Neural cell (in vitro differentiated cells): ENCODE results near the gene IQSEC1. TPM values are rescaled to one million over a fixed set of nuclear protein-coding genes. Genes with fewer than 3 reads are reported as not detected.

Experiments used
- H2AFZ ChIP-seq: fragments of 200-600, 300-800 bp; sonication (generic), shearing (Covaris generic); 2 replicates; pipeline ENCODE4 v1.6.0; 2014; ENCODE audit warnings: low read depth, mild to moderate bottlenecking, antibody characterized with exemption, low read length, moderate library complexity
- H3F3A ChIP-seq: fragments of 200-600 bp; shearing (Covaris generic); 2 replicates; pipeline ENCODE4 v1.6.1; 2016; ENCODE audit warnings: mild to moderate bottlenecking, moderate library complexity, mixed read lengths, antibody characterized with exemption, low read length; ENCODE audit not compliant: insufficient read depth, poor library complexity, severe bottlenecking
- H3K27ac ChIP-seq: fragments of 200-600, 300-800 bp; sonication (generic), shearing (Covaris generic); 2 replicates; pipeline ENCODE4 v1.5.1; 2014; ENCODE audit warnings: mild to moderate bottlenecking, low read length, moderate library complexity
- H3K27me3 ChIP-seq: fragments of 300-800, 200-600 bp; sonication (generic), shearing (Covaris generic); 2 replicates; pipeline ENCODE4 v1.6.0; 2014; ENCODE audit warnings: mild to moderate bottlenecking, low read depth, low read length, moderate library complexity; ENCODE audit not compliant: insufficient read depth
- H3K36me3 ChIP-seq: fragments of 300-800, 200-600 bp; sonication (generic), shearing (Covaris generic); 2 replicates; pipeline ENCODE4 v1.5.1; 2014; ENCODE audit warnings: mild to moderate bottlenecking, antibody characterized with exemption, low read length, moderate library complexity; ENCODE audit not compliant: insufficient read depth
- H3K4me2 ChIP-seq: fragments of 300-800, 200-600 bp; sonication (generic), shearing (Covaris generic); 2 replicates; pipeline ENCODE4 v1.6.0; 2014; ENCODE audit warnings: mild to moderate bottlenecking, low read length
- H3K4me3 ChIP-seq: fragments of 300-800, 200-600 bp; sonication (generic), shearing (Covaris generic); 2 replicates; pipeline ENCODE4 v1.5.1; 2014; ENCODE audit warnings: mild to moderate bottlenecking, low read length, moderate library complexity
- H3K79me2 ChIP-seq: fragments of 200-600 bp; shearing (Covaris generic); replicated peaks from 2 replicates; pipeline ENCODE4 v1.6.0; 2014; ENCODE audit warnings: mild to moderate bottlenecking, low read length, moderate library complexity; ENCODE audit not compliant: insufficient read depth
- H3K9ac ChIP-seq: fragments of 300-800, 200-600 bp; sonication (generic), shearing (Covaris generic); 2 replicates; pipeline ENCODE4 v1.6.1; 2016; ENCODE audit warnings: mild to moderate bottlenecking, low read length, mixed read lengths
- H3K9me2 ChIP-seq: fragments of 200-600 bp; shearing (Covaris generic); 2 replicates; pipeline ENCODE4 v1.6.1; 2016; ENCODE audit warnings: mild to moderate bottlenecking, low read length, mixed read lengths; ENCODE audit not compliant: insufficient read depth
- H3K9me3 ChIP-seq: fragments of 200-600, 300-800 bp; sonication (generic), shearing (Covaris generic); 2 replicates; pipeline ENCODE4 v1.6.1; 2016; ENCODE audit warnings: mild to moderate bottlenecking, mixed run types, low read length, moderate library complexity, mixed read lengths
- H4K20me1 ChIP-seq: fragments of 200-600 bp; shearing (Covaris generic); 2 replicates; pipeline ENCODE4 v1.6.1; 2016; ENCODE audit warnings: mild to moderate bottlenecking, mixed run types; ENCODE audit not compliant: insufficient read depth
- EP300 ChIP-seq: fragments of 450-650 bp; conservative IDR thresholded peaks from 2 replicates; pipeline ENCODE4 v1.6.1; 2014; ENCODE audit warnings: antibody characterized with exemption, mild to moderate bottlenecking, moderate library complexity; ENCODE audit not compliant: poor library complexity, severe bottlenecking
- EZH2 ChIP-seq: fragments of 200-600, 300-800 bp; shearing (Covaris generic), sonication (generic); IDR thresholded peaks from 2 replicates; pipeline ENCODE4 v1.6.1; 2014; ENCODE audit warnings: antibody characterized with exemption, low read length, borderline replicate concordance, mild to moderate bottlenecking; ENCODE audit not compliant: insufficient read depth, poor library complexity, severe bottlenecking
- MXI1 ChIP-seq: fragments of 450-650 bp; conservative IDR thresholded peaks from 2 replicates; pipeline ENCODE4 v1.6.1; 2014; ENCODE audit warnings: antibody characterized with exemption, mild to moderate bottlenecking; ENCODE audit not compliant: poor library complexity, severe bottlenecking
- POLR2AphosphoS5 ChIP-seq: IDR thresholded peaks from 2 replicates; pipeline ENCODE4 v1.6.1; 2012
- RAD21 ChIP-seq: fragments of 450-650 bp; conservative IDR thresholded peaks from 2 replicates; pipeline ENCODE4 v1.6.1; 2014; ENCODE audit warnings: antibody characterized with exemption, mild to moderate bottlenecking, moderate library complexity
- SMC3 ChIP-seq: fragments of 450-650 bp; conservative IDR thresholded peaks from 2 replicates; pipeline ENCODE4 v1.6.1; 2014; ENCODE audit warnings: antibody characterized with exemption, mild to moderate bottlenecking, moderate library complexity; ENCODE audit not compliant: poor library complexity
- TAF1 ChIP-seq: IDR thresholded peaks from 2 replicates; pipeline ENCODE4 v1.6.1; 2012; ENCODE audit warnings: low read depth
- polyA plus RNA-seq: library from polyadenylated mRNA; depleted of rRNA; stranded (reverse); fragments of >200 nt; gene quantifications from 2 replicates; pipeline ENCODE4 v1.2.3, GENCODE V29; 2014
- TF ChIP-seq, protein P1 (sequence below): fragments of 450-650 bp; IDR thresholded peaks from 2 replicates; pipeline ENCODE4 v1.5.1; 2014; ENCODE audit warnings: antibody characterized with exemption, mild to moderate bottlenecking, moderate library complexity; ENCODE audit not compliant: poor library complexity, severe bottlenecking
- TF ChIP-seq, protein P2 (sequence below): IDR thresholded peaks from 2 replicates; pipeline ENCODE4 v1.6.1; 2012; ENCODE audit warnings: borderline replicate concordance

Gene IQSEC1
- polyA plus RNA-seq, 1 donor from 2014 or later: 6.0 TPM

GRCh38 chr3:12885583-12885930 is 187.7 kb downstream of the IQSEC1 start:
- H3K4me2 ChIP-seq: no peak overlapping the region
- no peaks in the 10 kb centered on the region for H3K9me2 ChIP-seq
- no peaks in the 10 kb centered on the region for H3K9me3 ChIP-seq
- H2AFZ ChIP-seq: no peak overlapping the region
- H4K20me1 ChIP-seq: no peaks in the 10 kb centered on the region
- no peaks in the 10 kb centered on the region for H3F3A ChIP-seq
- H3K36me3 ChIP-seq: no peaks in the 10 kb centered on the region
- no peak overlapping the region for H3K9ac ChIP-seq
- H3K79me2 ChIP-seq: no peaks in the 10 kb centered on the region
- no peaks in the 10 kb centered on the region for H3K27me3 ChIP-seq
- H3K4me3 ChIP-seq: no peak overlapping the region
- no peak for TF ChIP-seq EZH2
- no peak for TF ChIP-seq POLR2AphosphoS5
- no peak for TF ChIP-seq TAF1
- TF ChIP-seq, protein P1, sequence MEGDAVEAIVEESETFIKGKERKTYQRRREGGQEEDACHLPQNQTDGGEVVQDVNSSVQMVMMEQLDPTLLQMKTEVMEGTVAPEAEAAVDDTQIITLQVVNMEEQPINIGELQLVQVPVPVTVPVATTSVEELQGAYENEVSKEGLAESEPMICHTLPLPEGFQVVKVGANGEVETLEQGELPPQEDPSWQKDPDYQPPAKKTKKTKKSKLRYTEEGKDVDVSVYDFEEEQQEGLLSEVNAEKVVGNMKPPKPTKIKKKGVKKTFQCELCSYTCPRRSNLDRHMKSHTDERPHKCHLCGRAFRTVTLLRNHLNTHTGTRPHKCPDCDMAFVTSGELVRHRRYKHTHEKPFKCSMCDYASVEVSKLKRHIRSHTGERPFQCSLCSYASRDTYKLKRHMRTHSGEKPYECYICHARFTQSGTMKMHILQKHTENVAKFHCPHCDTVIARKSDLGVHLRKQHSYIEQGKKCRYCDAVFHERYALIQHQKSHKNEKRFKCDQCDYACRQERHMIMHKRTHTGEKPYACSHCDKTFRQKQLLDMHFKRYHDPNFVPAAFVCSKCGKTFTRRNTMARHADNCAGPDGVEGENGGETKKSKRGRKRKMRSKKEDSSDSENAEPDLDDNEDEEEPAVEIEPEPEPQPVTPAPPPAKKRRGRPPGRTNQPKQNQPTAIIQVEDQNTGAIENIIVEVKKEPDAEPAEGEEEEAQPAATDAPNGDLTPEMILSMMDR: no peak
- no peak for TF ChIP-seq EP300
- TF ChIP-seq RAD21: no peak
- no peak for TF ChIP-seq MXI1
- no peak for TF ChIP-seq SMC3
- TF ChIP-seq, protein P2, sequence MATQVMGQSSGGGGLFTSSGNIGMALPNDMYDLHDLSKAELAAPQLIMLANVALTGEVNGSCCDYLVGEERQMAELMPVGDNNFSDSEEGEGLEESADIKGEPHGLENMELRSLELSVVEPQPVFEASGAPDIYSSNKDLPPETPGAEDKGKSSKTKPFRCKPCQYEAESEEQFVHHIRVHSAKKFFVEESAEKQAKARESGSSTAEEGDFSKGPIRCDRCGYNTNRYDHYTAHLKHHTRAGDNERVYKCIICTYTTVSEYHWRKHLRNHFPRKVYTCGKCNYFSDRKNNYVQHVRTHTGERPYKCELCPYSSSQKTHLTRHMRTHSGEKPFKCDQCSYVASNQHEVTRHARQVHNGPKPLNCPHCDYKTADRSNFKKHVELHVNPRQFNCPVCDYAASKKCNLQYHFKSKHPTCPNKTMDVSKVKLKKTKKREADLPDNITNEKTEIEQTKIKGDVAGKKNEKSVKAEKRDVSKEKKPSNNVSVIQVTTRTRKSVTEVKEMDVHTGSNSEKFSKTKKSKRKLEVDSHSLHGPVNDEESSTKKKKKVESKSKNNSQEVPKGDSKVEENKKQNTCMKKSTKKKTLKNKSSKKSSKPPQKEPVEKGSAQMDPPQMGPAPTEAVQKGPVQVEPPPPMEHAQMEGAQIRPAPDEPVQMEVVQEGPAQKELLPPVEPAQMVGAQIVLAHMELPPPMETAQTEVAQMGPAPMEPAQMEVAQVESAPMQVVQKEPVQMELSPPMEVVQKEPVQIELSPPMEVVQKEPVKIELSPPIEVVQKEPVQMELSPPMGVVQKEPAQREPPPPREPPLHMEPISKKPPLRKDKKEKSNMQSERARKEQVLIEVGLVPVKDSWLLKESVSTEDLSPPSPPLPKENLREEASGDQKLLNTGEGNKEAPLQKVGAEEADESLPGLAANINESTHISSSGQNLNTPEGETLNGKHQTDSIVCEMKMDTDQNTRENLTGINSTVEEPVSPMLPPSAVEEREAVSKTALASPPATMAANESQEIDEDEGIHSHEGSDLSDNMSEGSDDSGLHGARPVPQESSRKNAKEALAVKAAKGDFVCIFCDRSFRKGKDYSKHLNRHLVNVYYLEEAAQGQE: no peak
- H3K27ac ChIP-seq: no peak overlapping the region

DNA sequence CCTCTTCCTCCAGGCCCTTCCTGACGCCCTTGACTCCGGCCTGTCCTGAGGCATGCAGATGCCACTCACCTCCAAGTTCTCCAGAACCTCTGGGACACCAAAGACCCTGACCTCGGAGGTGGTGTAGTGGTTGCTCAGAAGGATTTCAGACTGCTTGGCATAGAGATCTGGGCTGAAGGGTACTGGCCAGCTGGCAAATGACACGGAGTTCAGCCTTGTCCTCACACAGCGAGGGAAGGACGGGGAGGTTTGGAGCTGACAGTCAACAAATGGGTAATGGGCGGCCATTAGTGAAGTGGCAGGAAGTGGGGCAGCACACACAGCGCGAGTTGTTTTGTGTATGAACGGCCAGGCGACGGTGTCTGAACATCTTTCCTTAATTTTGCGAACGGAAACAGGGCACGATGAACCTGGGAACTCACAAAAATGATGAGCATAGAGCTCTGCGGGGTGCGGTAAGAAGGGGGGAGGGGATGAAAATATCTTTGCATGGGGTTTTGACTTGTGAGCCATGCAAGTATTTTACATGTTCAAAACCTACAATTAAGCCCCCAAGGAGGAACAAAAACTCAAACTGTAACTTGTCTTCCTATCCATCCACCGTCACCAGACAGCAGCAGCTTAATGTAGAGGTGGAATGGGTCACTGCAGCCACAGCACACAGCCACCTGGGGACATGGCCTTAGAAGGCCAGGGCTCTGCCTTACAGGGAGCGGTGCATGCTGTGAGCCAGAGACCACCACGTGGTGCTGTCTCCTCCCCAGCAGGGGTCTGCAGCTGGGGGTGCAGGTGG is 188.2 kb downstream of the IQSEC1 start:
- no peak overlapping the region for H3K4me3 ChIP-seq
- no peak overlapping the region for H3K4me2 ChIP-seq
- H3K9ac ChIP-seq: no peak overlapping the region
- H3K79me2 ChIP-seq: no peaks in the 10 kb centered on the region
- no peaks in the 10 kb centered on the region for H3K27me3 ChIP-seq
- no peaks in the 10 kb centered on the region for H4K20me1 ChIP-seq
- TF ChIP-seq EZH2 (no peak), TAF1 (no peak), EP300 (no peak), SMC3 (no peak), MXI1 (no peak), POLR2AphosphoS5 (no peak), RAD21 (no peak)
- TF ChIP-seq, protein P1: no peak
- TF ChIP-seq, protein P2: no peak
- no peaks in the 10 kb centered on the region for H3K9me3 ChIP-seq
- H3K27ac ChIP-seq: no peak overlapping the region
- H3K36me3 ChIP-seq: no peaks in the 10 kb centered on the region
- no peaks in the 10 kb centered on the region for H3F3A ChIP-seq
- no peak overlapping the region for H2AFZ ChIP-seq
- no peaks in the 10 kb centered on the region for H3K9me2 ChIP-seq
